HG02938 (cell line): Measurements from ENCODE around the gene KNDC1.
"Not testable (repeated sequence)": the region's sequence is repeated elsewhere in the genome, so short reads cannot be mapped to it uniquely, and the experiment has no call there.

Experiments
- ATAC-seq: cut with Tn5 transposase; IDR thresholded peaks from one replicate; pipeline ENCODE4 v1.9.1; 2021; ENCODE audit warnings: mild to moderate bottlenecking, moderate library complexity; ENCODE audit not compliant: unreplicated experiment

KNDC1 gene

GRCh38 chr10:133174689-133175263, 14.8 kb downstream of the KNDC1 start:
- ATAC-seq = no peak

GRCh38 chr10:133175624-133176023, 15.6 kb downstream of the KNDC1 start:
- ATAC-seq = not testable (repeated sequence)

- ATAC-seq = no peak
Measured at GRCh38 chr10:133176546-133176945, 16.5 kb downstream of the KNDC1 start.

- no peak for ATAC-seq
Measured at GRCh38 chr10:133177380-133178157, 17.6 kb downstream of the KNDC1 start.

DNA sequence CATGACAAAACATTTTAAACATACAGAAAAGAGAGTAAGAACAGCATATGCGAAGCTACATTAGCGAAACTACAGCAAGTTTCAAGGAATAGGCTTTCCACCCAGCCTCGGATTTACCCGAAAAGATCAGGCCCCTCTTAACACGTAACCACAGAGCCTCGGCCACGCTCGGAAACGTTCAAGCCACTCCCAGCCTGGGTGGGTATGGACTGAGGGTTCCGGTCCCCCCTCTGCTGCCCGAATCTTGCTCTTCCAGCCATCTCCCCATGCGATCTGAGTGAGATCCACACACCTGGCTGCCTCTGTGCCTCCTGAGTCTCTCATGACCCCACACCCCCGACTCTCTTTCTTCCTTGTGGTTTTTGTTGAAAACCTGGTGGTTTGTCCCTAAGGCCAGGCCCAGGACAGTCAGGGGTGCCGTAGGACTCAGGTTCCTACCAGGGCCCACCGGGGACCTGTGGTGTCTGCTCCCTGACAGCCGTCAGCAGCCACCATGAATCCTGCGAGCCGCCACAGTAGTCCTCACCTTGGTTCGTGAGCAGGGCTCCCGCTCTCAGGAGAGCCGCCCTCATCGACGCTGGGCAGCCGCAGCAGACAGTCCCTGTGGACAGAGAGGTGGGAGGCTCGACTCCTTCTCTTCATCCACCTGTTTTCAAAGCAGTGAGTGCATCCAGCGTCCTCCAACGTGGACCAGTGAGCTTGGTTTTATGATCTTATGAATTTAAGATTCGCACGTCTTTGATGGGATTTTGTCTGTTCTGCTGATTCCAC, 18.5 kb downstream of the KNDC1 start:
- ATAC-seq = no peak

DNA sequence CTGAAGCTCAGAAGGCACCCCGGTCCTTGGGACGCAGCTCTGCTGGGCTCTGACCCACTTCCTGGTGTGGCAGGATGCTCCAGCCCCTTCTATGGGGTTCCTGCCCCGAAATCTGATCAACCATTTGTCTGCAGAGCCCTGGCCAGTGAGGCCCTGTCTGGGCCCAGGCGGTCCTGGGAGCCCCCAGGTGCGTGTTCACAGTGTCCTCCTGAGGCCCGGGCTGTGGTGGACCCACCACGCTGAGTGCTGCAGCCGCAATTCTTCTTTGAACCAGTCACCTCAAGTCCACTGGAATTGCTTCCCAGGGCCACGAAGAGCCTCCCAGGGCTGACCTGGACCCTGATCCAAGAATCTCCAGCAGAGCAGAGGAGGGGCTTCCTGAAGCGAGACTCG, 19.1 kb downstream of the KNDC1 start:
- no peak for ATAC-seq

GRCh38 chr10:133179651-133180050, 19.6 kb downstream of the KNDC1 start:
- no peak for ATAC-seq

- no peak for ATAC-seq
Measured at GRCh38 chr10:133180192-133180964, 20.4 kb downstream of the KNDC1 start.

DNA sequence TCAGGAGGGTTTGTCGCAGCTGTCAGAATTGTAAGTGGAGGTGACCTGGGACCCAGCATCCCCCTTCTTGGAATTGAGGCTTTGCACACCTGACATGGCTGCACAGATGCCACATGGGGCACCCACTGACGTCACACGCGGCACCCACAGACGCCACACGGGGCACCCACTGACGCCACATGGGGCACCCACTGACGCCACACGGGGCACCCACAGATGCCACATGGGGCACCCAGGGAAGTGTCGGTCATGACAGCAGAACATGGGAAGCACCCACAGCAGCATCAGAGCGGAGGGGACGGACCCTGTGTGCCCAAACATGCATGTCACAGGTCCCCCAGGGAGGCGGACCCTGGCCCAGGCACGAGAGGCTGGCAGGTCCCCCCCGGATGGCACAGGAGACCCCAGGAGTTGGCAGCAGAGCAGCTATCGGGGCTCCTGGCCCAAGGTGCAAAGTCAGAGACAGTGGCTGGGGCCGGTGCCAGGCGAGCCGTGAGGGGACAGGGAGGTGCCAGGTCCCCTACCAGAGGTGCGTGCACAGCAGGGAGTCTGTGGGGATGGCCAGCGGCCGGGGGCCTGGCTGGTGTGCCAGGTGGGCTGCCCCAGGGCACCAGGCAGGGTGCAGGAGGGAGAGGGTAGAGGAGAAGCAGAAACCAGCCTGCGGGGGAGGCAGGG, 21.1 kb downstream of the KNDC1 start:
- ATAC-seq = no peak

DNA sequence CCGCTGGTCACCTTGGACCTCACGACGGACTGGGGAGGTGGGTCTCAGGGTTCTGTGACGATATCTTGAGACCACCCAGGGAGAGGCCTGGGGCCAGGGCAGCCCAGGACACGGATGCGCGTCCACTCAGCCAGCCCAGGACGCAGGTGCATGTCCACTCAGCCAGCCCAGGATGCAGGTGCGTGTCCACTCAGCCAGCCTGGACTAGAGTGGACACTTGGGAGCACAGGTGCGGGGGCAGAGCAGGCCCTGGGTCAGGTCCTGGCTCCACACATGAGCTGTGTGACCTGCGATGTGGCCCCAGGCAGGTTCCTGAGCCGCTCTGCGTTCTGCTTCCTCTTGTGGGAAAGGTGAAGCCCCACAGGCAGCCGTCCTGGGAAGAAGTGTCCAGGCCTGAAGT, 22.2 kb downstream of the KNDC1 start:
- ATAC-seq = no peak

DNA sequence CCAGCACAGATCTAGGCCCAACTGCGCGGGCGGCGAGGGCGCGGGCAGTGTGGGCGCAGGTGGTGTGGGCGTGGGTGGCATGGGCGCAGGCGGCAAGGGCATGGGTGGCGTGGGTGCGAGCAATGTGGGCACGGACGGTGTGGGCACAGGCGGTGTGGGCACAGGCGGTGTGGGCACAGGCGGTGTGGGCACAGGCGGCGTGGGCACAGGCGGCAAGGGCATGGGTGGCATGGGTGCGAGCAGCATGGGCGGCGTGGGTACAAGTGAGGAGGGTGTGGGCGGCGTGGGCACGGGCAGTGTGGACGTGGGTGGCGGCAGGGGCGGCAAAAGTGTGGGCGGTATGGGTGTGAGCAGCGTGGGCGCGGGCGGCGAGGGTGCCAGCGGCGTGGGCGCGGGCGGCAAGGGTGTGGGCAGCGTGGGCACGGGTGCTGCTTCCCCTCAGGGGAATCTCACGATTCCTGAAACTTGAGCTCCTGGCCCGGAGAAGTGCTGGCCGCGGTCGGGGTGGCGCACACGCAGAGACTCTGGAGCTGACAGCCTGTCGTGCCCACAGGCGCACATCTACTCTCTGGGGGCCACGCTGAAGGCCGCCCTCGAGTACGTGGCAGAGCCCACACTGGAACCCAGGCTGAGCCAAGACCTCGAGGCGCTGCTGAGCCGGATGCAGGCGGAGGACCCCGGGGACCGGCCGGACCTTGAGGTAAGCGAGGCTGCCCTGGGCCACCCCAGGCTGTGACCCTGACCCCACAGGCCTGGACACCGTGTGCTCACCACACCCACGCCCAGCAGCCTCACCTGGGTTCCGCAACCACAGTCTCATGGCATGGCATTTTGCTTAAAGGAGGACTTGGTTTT, 23.0 kb downstream of the KNDC1 start:
- ATAC-seq = no peak

DNA sequence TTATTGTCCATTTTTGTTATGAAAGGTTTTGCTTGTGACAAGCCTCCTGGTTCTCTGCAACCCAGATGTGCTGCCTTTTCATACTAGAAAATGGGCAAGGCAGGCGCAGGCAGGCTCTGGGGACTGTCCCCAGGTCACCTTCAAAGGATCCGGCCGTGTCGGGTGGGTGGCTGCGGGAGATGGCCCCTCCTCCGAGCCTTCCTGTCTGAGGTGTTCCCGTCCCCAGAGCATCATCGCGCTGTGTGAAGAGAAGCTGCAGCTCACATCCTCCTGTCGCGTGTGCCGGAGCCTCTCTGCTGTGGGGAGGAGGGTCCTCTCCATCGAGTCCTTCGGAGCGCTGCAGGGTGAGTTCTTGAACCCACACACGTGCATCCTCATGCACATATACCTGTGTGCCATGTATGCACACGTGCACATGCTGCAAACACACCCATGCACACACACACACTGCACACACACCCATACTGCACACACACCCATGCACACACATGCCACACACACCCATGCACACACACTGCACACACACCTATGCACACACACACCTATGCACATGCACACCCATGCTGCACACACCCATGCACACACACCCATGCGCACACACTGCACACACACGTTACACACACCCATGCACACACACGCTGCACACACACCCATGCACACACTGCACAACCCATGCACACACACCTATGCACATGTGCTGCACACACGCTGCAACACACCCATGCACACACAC, 23.8 kb downstream of the KNDC1 start:
- ATAC-seq = no peak

DNA sequence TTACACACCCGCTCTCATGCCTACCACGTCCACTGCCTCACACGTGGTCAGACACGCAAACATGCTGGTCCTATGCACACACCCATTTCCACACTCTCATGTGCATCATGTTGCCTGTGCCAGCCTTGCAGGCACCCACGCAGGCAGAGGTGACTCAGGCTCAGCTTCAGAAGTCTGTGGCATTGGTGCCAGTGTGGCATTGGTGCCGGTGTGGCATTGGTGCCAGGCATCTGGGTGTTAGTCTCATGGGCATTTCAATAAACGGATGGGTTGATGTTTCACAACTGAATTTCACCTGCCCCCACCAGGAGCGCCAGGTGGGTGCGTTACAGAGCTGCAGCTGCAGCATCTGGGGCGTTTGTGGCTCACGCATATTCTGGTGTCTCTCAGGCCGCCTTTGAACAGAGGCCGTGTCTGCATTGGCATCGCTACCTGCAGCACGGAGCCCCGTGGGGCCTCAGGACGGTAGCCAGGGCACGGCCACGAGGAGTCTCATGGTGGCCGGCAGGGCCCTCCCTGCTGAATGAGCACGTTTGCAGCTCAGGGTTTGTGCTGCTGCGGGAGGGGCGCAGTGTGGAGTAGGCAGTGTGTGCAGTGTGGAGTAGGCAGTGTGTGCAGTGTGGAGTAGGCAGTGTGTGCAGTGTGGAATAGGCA, 24.7 kb downstream of the KNDC1 start:
- no peak for ATAC-seq

DNA sequence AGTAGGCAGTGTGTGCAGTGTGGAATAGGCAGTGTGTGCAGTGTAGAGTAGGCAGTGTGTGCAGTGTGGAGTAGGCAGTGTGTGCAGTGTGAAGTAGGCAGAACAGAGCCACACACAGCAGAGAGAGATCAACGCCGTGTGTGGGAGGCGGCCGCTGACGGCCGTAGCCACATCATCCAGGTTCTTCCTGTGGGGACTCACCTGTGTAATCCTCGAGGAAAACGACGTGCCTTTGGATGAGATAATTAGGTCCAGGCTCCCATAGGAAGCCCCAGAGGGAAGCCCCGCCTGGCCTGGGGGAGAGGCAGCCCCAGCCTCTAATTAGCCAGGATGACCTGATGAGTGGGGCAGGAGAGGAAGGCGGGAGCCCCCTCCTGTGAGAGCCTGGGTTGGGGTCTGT, 25.4 kb downstream of the KNDC1 start:
- ATAC-seq = no peak

DNA sequence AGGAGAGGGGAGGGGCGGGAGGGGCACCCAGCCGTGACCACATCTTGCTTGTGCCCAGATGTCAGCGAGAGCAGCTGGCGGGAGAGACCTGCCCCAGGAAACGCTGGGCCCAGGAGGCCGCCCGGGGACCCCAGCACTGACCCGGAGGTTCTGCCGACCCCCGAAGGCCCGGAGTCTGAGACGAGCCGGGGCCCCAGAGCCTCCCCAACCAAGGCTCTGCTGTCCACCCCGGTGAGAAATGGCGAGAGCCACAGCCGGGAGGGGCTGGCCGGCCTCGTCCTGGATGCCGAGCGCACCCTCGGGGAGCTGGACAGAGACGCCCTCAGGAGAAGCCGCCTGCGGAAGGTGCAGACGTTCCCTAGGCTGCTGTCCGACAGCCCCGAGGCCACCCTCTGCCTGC, 25.9 kb downstream of the KNDC1 start:
- no peak for ATAC-seq

DNA sequence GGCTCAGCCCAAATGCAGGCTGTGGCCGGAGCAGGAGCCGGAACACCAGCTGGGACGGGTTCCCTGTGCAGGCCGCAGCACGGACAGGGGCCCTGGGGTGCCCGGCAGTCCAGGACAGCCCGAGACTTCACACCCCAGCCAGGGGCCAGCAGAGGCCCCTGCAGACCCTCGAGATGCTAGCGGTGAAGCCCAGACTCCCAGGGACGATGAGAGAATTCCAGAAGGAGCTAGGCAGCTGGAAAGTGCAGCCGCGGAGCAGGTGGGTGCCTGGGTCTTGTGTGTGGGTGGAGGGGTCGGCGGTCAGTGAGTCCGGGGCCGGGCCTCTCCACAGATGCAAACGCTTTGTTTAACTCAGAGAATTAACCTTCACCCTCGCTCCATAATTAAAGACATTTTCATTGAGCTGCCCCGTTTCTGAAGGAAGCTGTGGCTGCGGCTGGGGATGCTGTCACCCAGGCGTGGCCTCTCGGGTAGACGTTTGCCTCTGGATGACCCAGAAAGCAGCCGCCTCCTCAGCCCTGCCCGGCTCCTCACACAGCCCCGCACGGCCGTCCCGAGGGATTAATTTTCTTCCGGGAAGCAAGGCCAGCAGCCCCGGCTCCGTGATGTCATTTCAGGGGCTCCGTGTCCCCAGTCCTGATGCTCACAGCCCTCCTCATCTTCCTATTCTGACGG, 26.5 kb downstream of the KNDC1 start:
- ATAC-seq = no peak

GRCh38 chr10:133187091-133187905, 27.3 kb downstream of the KNDC1 start:
- no peak for ATAC-seq
